GM06990 (cell line): ENCODE results near the gene ARHGAP8.

Source experiments
- DNase-seq: peaks from one replicate; pipeline ENCODE4 v3.0.0-alpha.2; 2011; ENCODE audit not compliant: insufficient read length; ENCODE audit errors: extremely low read depth
- H3K27me3 ChIP-seq: replicated peaks from 2 replicates; pipeline ENCODE4 v1.6.0; 2011; ENCODE audit warnings: low read length; ENCODE audit not compliant: control insufficient read depth, insufficient read depth
- H3K36me3 ChIP-seq: 2 replicates; pipeline ENCODE4 v1.5.1; 2011; ENCODE audit warnings: low read length; ENCODE audit not compliant: control insufficient read depth, insufficient read depth
- H3K4me3 ChIP-seq: replicated peaks from 2 replicates; pipeline ENCODE4 v1.5.1; 2011; ENCODE audit warnings: low read depth, mild to moderate bottlenecking, control low read depth, low read length
- CTCF ChIP-seq: IDR thresholded peaks from 2 replicates; pipeline ENCODE4 v1.5.1; 2011; ENCODE audit warnings: low read length, control low read depth, mild to moderate bottlenecking, inconsistent platforms; ENCODE audit not compliant: insufficient read depth, poor library complexity, severe bottlenecking

Gene ARHGAP8

DNA sequence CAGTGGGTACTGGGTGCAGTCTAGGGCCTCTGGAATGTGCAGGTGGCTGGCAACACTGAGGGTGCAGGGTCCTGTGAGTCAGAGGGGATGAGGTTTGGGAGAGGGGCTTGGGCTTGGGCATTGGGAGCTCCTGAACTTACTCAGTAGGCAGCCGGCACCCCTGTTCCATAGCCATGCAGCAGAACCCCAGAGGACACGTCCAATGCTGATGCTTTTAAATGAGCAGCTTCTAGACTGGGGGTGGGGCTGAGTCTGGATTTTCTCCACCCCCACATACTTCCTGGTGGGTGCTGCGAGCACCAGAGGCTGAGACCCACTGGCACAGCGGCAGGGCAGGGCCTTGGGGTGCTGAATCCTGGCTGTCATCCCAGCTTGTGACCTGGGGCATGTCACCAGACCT, 71.4 kb downstream of the ARHGAP8 start:
- no peak for DNase-seq
- Histone ChIP-seq H3K36me3 (no peaks in the 10 kb centered on the region), H3K27me3 (no peaks in the 10 kb centered on the region), H3K4me3 (no peak overlapping the region)
- no peak for TF ChIP-seq CTCF

- Histone ChIP-seq H3K27me3 (no peaks in the 10 kb centered on the region), H3K4me3 (no peak overlapping the region), H3K36me3 (no peaks in the 10 kb centered on the region)
- no peak for TF ChIP-seq CTCF
- no peak for DNase-seq
These were observed 71.9 kb downstream of the ARHGAP8 start for GRCh38 chr22:44824271-44824670.

DNA sequence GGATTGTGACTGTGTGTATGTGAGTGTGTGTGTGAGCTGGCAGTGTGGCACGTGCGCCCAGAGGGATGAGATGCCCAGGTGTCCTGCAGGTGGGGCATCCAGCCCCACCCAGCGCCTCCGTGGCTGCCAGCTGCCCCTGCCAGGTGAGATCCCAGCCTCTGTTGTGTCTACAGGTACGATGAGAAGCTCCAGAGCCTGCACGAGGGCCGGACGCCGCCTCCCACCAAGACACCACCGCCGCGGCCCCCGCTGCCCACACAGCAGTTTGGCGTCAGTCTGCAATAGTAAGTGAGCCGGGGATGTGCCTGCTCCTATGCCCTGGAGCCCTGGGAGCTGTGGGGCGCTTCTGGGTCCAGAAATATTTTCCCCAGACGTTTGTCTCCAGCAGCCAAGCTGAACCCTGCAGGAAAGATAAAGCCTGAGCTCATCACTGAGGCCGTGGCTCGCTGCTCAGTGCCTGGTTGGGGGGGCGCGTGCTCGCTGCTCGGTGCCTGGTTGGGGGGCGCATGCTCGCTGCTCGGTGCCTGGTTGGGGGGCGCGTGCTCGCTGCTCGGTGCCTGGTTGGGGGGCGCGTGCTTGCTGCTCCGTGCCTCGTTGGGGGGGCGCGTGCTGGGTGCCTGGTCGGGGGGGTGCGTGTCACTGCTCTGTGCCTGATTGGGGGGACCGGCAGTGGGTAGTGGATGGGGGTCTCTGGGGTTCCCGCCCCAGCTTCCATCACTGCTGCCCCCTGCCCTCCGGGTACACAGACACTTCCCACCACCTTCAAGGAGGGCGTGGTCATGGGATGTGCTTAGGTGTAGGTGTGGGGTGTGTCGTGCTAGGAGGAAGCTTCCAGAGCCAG, 73.2 kb downstream of the ARHGAP8 start:
- TF ChIP-seq CTCF, result no peak
- Histone ChIP-seq H3K4me3 (no peak overlapping the region), H3K36me3 (no peaks in the 10 kb centered on the region), H3K27me3 (no peaks in the 10 kb centered on the region)
- no peak for DNase-seq

DNA sequence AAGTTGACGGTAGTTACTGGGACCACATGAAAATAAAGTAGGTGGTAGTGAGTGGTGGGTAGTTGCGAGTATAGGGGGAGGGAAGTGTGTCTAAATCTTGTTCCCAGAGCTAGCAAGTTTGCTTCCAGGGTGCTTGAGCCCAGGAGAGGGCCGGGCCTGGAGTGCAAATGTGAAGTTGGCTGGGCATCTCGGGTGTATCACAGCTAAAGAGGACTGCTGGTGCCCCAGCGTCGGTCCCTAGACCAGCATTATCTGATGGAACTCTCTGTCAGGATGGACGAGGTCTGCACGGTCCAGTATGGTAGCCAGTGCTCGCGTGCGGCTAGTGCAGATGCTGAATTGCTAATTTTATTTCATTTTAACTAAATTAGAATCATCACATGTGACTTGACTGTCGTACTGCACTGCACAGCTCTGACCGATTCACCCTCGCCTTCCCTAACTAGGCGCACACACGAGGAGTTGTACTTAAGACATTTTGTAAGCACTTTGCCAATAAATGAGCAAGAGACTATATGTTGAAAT, 75.4 kb downstream of the ARHGAP8 start:
- no peak for DNase-seq
- Histone ChIP-seq H3K27me3 (no peaks in the 10 kb centered on the region), H3K36me3 (no peaks in the 10 kb centered on the region), H3K4me3 (no peak overlapping the region)
- no peak for TF ChIP-seq CTCF

DNA sequence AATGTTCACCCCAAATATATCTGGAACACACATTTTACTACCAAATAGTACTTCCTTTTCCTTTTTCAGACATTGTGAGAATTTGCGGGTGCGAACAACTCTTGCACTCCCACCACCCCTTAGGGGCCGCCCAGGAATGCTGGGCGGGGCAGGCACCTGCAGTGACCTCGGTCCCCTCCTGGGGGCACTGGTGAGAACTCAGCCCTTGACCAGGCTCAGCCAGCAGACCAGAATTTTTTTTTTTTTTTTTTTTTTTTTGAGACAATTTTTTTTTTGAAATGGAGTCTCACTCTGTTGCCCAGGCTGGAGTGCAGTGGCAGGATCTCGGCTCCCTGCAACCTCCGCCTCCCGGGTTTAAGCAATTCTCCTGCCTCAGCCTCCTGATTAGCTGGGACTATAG, 75.8 kb downstream of the ARHGAP8 start:
- no peaks in the 10 kb centered on the region for H3K27me3 ChIP-seq
- no peak overlapping the region for H3K4me3 ChIP-seq
- no peaks in the 10 kb centered on the region for H3K36me3 ChIP-seq
- TF ChIP-seq CTCF, result peak; percentile 66
- peak; percentile 43 for DNase-seq
